ENCODE data around the gene STAT5A.
"Not testable (repeated sequence)": the region's sequence is repeated elsewhere in the genome, so short reads cannot be mapped to it uniquely, and the experiment has no call there.

The STAT5A gene

DNA sequence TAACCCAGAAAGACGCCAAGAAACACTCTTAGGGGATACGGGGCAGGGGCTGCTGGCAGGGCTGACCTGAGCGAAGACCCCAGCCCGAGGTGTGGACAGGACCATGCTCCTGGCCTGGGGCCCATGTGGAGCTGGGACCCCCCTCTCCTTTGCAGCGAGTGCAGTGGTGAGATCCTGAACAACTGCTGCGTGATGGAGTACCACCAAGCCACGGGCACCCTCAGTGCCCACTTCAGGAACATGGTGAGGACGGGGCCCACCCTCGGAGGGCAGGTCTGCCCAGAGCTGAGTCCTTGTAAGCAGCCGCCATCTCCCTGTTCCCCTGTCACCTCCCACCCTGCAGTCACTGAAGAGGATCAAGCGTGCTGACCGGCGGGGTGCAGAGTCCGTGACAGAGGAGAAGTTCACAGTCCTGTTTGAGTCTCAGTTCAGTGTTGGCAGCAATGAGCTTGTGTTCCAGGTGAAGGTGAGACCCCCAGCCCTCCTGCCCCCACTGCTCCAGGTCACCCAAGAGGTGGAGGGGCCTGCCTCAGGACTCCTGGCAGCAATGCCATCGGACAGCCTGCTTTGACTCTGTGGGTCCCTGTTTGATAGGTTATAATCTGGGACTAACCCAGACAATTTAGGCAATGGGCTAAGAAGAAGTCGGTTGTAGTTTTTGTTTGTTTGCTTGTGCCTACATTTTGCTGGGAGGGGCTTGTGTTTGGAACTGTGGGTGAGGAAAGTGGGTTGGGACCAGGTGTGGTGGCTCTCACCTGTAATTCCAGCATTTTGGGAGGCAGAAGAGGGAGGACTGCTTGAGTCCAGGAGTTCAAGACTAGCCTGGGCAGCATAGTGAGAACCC is 16.1 kb downstream of the STAT5A start:
- TF ChIP-seq ZNF530 (tag by site-specific recombination; IDR thresholded peaks at IDR 0.05; ENCODE audit: low read depth) (no peak), ZNF623 (tag by site-specific recombination; IDR thresholded peaks at IDR 0.05) (no peak), ZNF626 (tag by site-specific recombination; IDR thresholded peaks at IDR 0.05) (no peak), ZFP69B (tag by site-specific recombination; IDR thresholded peaks at IDR 0.05) (no peak), ZNF157 (tag by site-specific recombination; IDR thresholded peaks at IDR 0.05) (no peak), ZNF311 (tag by site-specific recombination; IDR thresholded peaks at IDR 0.05; ENCODE audit: borderline replicate concordance) (no peak), HOXD13 (CRISPR knock-in tag; IDR thresholded peaks at IDR 0.05; ENCODE audit: borderline replicate concordance) (no peak), ZNF184 (tag by site-specific recombination; IDR thresholded peaks at IDR 0.05) (no peak), KLF10 (tag by site-specific recombination; IDR thresholded peaks at IDR 0.05) (no peak)
- TF ChIP-seq, protein P1, sequence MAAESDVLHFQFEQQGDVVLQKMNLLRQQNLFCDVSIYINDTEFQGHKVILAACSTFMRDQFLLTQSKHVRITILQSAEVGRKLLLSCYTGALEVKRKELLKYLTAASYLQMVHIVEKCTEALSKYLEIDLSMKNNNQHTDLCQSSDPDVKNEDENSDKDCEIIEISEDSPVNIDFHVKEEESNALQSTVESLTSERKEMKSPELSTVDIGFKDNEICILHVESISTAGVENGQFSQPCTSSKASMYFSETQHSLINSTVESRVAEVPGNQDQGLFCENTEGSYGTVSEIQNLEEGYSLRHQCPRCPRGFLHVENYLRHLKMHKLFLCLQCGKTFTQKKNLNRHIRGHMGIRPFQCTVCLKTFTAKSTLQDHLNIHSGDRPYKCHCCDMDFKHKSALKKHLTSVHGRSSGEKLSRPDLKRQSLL (tag by site-specific recombination; IDR thresholded peaks at IDR 0.05) = no peak
- TF ChIP-seq, protein P2, sequence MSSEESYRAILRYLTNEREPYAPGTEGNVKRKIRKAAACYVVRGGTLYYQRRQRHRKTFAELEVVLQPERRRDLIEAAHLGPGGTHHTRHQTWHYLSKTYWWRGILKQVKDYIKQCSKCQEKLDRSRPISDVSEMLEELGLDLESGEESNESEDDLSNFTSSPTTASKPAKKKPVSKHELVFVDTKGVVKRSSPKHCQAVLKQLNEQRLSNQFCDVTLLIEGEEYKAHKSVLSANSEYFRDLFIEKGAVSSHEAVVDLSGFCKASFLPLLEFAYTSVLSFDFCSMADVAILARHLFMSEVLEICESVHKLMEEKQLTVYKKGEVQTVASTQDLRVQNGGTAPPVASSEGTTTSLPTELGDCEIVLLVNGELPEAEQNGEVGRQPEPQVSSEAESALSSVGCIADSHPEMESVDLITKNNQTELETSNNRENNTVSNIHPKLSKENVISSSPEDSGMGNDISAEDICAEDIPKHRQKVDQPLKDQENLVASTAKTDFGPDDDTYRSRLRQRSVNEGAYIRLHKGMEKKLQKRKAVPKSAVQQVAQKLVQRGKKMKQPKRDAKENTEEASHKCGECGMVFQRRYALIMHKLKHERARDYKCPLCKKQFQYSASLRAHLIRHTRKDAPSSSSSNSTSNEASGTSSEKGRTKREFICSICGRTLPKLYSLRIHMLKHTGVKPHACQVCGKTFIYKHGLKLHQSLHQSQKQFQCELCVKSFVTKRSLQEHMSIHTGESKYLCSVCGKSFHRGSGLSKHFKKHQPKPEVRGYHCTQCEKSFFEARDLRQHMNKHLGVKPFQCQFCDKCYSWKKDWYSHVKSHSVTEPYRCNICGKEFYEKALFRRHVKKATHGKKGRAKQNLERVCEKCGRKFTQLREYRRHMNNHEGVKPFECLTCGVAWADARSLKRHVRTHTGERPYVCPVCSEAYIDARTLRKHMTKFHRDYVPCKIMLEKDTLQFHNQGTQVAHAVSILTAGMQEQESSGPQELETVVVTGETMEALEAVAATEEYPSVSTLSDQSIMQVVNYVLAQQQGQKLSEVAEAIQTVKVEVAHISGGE (tag by site-specific recombination; conservative IDR thresholded peaks at IDR 0.05; ENCODE audit: low read depth) = no peak
- POLR2A ChIA-PET = interaction anchor here (1.4 kb wide), 1 partner anchor 29 kb away, joined by 4 read pairs; no protein-coding TSS in a partner anchor
- Histone ChIP-seq H3K4me1 (ENCODE audit: control insufficient read depth, insufficient read depth, low read length) (no peaks in the 10 kb centered on the region), H3K4me3 (ENCODE audit: low read depth, low read length) (no peak overlapping the region), H3K27ac (ENCODE audit: extremely low read depth, low read depth, low read length) (no peak overlapping the region), H3K9me3 (ENCODE audit: control insufficient read depth, insufficient read depth, low read depth, low read length) (no peaks in the 10 kb centered on the region), H3K36me3 (ENCODE audit: control insufficient read depth in 2 of 2, insufficient read depth in 1 of 2, low read length in 2 of 2) (no peaks in the 10 kb centered on the region)
- CTCF ChIA-PET = interaction anchor here (0.6 to 1.2 kb wide), 5 partner anchors 9 to 214 kb away, joined by 3 to 5 read pairs (median 4); partner anchors contain the start of gene STAT3

DNA sequence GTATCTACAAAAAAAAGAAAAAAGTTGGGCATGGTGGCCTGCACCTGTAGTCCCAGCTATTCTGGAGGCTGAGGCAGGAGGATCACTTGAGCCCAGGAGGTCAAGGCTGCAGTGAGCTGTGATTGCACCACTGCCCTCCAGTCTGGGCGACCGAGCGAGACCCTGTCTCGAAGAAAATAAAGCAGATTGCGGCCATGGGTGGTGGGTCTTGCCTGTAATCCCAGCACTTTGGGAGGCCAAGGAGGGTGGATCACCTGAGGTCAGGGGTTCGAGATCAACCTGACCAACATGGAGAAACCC is 16.7 kb downstream of the STAT5A start:
- H3K4me1 ChIP-seq (ENCODE audit: control insufficient read depth, insufficient read depth, low read length); H3K4me3 ChIP-seq (ENCODE audit: low read depth, low read length); H3K9me3 ChIP-seq (ENCODE audit: control insufficient read depth, insufficient read depth, low read depth, low read length); H3K27ac ChIP-seq (ENCODE audit: extremely low read depth, low read depth, low read length); CTCF ChIA-PET; H3K36me3 ChIP-seq (ENCODE audit: control insufficient read depth in 2 of 2, insufficient read depth in 1 of 2, low read length in 2 of 2): not testable (repeated sequence)
- POLR2A ChIA-PET = interaction anchor here (1.4 kb wide), 1 partner anchor 30 kb away, joined by 4 read pairs; no protein-coding TSS in a partner anchor

DNA sequence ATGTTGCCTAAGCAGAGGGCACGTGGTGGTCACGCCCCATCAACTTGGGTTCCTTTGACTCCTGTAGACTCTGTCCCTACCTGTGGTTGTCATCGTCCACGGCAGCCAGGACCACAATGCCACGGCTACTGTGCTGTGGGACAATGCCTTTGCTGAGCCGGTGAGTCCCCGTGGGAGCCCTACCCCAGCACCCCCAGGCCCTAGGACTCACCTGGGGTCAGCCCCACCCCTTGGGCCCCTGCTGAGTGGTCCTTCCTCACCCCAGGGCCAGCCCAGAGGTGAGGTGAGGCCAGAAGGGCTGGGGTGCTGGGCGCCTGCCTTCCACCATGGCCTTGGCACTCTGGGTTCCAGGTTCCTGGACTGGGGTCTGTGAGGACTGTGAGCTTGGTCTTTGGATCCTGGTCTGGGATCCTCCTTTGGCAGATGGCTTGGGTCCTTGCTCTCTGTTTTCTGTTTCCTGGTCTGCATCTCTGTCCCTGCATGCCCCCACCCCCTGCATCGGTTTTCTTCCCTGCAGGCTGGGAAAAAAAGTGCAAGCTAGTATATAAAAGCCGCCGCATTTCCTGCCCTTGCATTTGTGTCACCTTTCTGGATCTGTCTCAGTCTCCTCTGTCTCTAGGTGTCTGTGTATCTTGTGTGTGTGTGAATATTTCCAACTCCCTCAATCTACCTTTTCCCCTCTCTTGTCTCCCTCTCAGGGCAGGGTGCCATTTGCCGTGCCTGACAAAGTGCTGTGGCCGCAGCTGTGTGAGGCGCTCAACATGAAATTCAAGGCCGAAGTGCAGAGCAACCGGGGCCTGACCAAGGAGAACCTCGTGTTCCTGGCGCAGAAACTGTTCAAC is 17.5 kb downstream of the STAT5A start:
- TF ChIP-seq ZEB2 (tag by site-specific recombination; IDR thresholded peaks at IDR 0.05) (no peak), ZNF140 (tag by site-specific recombination; IDR thresholded peaks at IDR 0.05) (no peak), ZNF596 (tag by site-specific recombination; IDR thresholded peaks at IDR 0.05) (no peak), KLF7 (tag by site-specific recombination; IDR thresholded peaks at IDR 0.05; ENCODE audit: borderline replicate concordance) (no peak), ZBTB17 (tag by site-specific recombination; IDR thresholded peaks at IDR 0.05) (peak; percentile 77)
- Histone ChIP-seq H3K9me3 (ENCODE audit: control insufficient read depth, insufficient read depth, low read depth, low read length) (no peaks in the 10 kb centered on the region), H3K27ac (ENCODE audit: extremely low read depth, low read depth, low read length) (no peak overlapping the region), H3K4me1 (ENCODE audit: control insufficient read depth, insufficient read depth, low read length) (no peaks in the 10 kb centered on the region), H3K4me3 (ENCODE audit: low read depth, low read length) (no peak overlapping the region), H3K36me3 (ENCODE audit: control insufficient read depth in 2 of 2, insufficient read depth in 1 of 2, low read length in 2 of 2) (no peaks in the 10 kb centered on the region)
- CTCF ChIA-PET = interaction anchor here (0.6 to 0.7 kb wide), 3 partner anchors 42 to 212 kb away, joined by 3 read pairs; no protein-coding TSS in a partner anchor
- POLR2A ChIA-PET = interaction anchor here (1.4 kb wide), 1 partner anchor 31 kb away, joined by 4 read pairs; no protein-coding TSS in a partner anchor
